SK-N-SH (cell line): Measurements from ENCODE around the gene NT5C3A. TPM values are rescaled to one million over a fixed set of nuclear protein-coding genes. Genes with fewer than 3 reads are reported as not detected.

Experiments used
- CTCF ChIA-PET: fragments of 300-600, 350-600 bp; formaldehyde crosslinking; extraction: SDS; loops from one replicate; lab custom pipeline; 2021; lab: Yijun Ruan, JAX
- POLR2A ChIA-PET: fragments of 350-600 bp; sonication (Branson Sonifier 250); formaldehyde crosslinking; extraction: SDS; loops from one replicate; lab custom pipeline; 2020; ENCODE audit warnings: antibody characterized with exemption, inconsistent platforms; lab: Yijun Ruan, JAX
- DNase-seq: peaks from one replicate; pipeline ENCODE4 v3.0.0; 2012
- H2AFZ ChIP-seq: fragments of 200-600 bp; sonication (generic); 2 replicates; pipeline ENCODE4 v1.8.1; 2016; ENCODE audit warnings: antibody characterized with exemption, mild to moderate bottlenecking, low read depth
- H3F3A ChIP-seq: fragments of 200-600 bp; sonication (generic); replicated peaks from 2 replicates; pipeline ENCODE3; 2016; ENCODE audit warnings: antibody characterized with exemption, mild to moderate bottlenecking; ENCODE audit not compliant: insufficient read depth
- H3K27ac ChIP-seq, 2 experiments: fragments of 200-500 bp in 1 of 2; fragments of 200-600 bp in 1 of 2; sonication (Bioruptor generic) in 1 of 2; sonication (generic), shearing (Covaris generic) in 1 of 2; 2 replicates each; pipeline versions ENCODE4 v1.5.1 to v1.6.1; 2014 to 2016; ENCODE audit warnings: low read depth in 2 of 2, inconsistent platforms in 1 of 2, low read length in 1 of 2, mild to moderate bottlenecking in 1 of 2, mixed read lengths in 1 of 2
- H3K27me3 ChIP-seq: fragments of 200-600 bp; sonication (generic), shearing (Covaris generic); 2 replicates; pipeline ENCODE4 v1.6.1; 2016; ENCODE audit warnings: mixed run types; ENCODE audit not compliant: insufficient read depth
- H3K36me3 ChIP-seq, 2 experiments: fragments of 200-500 bp in 1 of 2; fragments of 200-600 bp in 1 of 2; sonication (Bioruptor generic) in 1 of 2; sonication (generic) in 1 of 2; replicated peaks in 1 of 2; 2 replicates each; pipeline versions ENCODE3 to v1.5.1; 2014 to 2016; ENCODE audit warnings: low read length in 1 of 2, mild to moderate bottlenecking in 1 of 2; ENCODE audit not compliant: insufficient read depth in 2 of 2, control insufficient read depth in 1 of 2
- H3K4me1 ChIP-seq, 2 experiments: fragments of 200-500 bp in 1 of 2; fragments of 200-600 bp in 1 of 2; sonication (Bioruptor generic) in 1 of 2; sonication (generic), shearing (Covaris generic) in 1 of 2; 2 replicates each; pipeline versions ENCODE4 v1.5.1 to v1.6.1; 2014 to 2016; ENCODE audit warnings: low read depth in 1 of 2, low read length in 1 of 2, mixed run types in 1 of 2; ENCODE audit not compliant: insufficient read depth in 2 of 2, control insufficient read depth in 1 of 2
- H3K4me2 ChIP-seq: fragments of 200-600 bp; sonication (generic), shearing (Covaris generic); 2 replicates; pipeline ENCODE4 v1.6.1; 2017; ENCODE audit warnings: mixed run types
- H3K4me3 ChIP-seq, 2 experiments: fragments of 200-500 bp in 1 of 2; fragments of 200-600 bp in 1 of 2; sonication (Bioruptor generic) in 1 of 2; sonication (generic), shearing (Covaris generic) in 1 of 2; 2 replicates each; pipeline versions ENCODE4 v1.5.1 to v1.8.1; 2014 to 2016; ENCODE audit warnings: low read depth in 2 of 2, inconsistent platforms in 1 of 2, low read length in 1 of 2, mild to moderate bottlenecking in 1 of 2, mixed read lengths in 1 of 2, moderate library complexity in 1 of 2
- H3K79me2 ChIP-seq: fragments of 200-600 bp; sonication (generic); 2 replicates; pipeline ENCODE4 v1.8.1; 2017; ENCODE audit warnings: mild to moderate bottlenecking; ENCODE audit not compliant: insufficient read depth
- H3K9ac ChIP-seq: fragments of 200-600 bp; sonication (generic); 2 replicates; pipeline ENCODE4 v1.6.1; 2017; ENCODE audit warnings: mixed run types
- H3K9me2 ChIP-seq: fragments of 200-600 bp; sonication (generic); 2 replicates; pipeline ENCODE4 v1.6.1; 2017; ENCODE audit warnings: mixed run types
- H3K9me3 ChIP-seq: fragments of 200-600 bp; sonication (generic); 2 replicates; pipeline ENCODE4 v1.6.1; 2017; ENCODE audit warnings: mixed run types, mild to moderate bottlenecking, moderate library complexity
- H4K20me1 ChIP-seq: fragments of 200-600 bp; sonication (generic); 2 replicates; pipeline ENCODE4 v1.6.1; 2017; ENCODE audit warnings: mild to moderate bottlenecking, mixed run types; ENCODE audit not compliant: insufficient read depth
- CTCF ChIP-seq: fragments of 200-600 bp; sonication (generic); IDR thresholded peaks from 2 replicates; pipeline ENCODE4 v1.6.1; 2017; ENCODE audit warnings: antibody characterized with exemption, mild to moderate bottlenecking, moderate library complexity
- EP300 ChIP-seq, 2 experiments: IDR thresholded peaks; 2 replicates each; pipeline versions ENCODE4 v1.4.0 to v1.6.1; 2012; ENCODE audit warnings: borderline replicate concordance in 1 of 2, low read depth in 1 of 2, low read length in 1 of 2
- EZH2phosphoT487 ChIP-seq: fragments of 200-600 bp; sonication (generic); IDR thresholded peaks from 2 replicates; pipeline ENCODE4 v1.6.1; 2017; ENCODE audit warnings: low read depth, mixed run types, mild to moderate bottlenecking, antibody characterized with exemption, moderate library complexity, borderline replicate concordance
- FOSL2 ChIP-seq: IDR thresholded peaks from 2 replicates; pipeline ENCODE4 v1.4.0; 2012; ENCODE audit warnings: low read depth, mild to moderate bottlenecking, moderate library complexity, borderline replicate concordance
- MEF2A ChIP-seq: IDR thresholded peaks from 2 replicates; pipeline ENCODE4 v1.4.0; 2012; ENCODE audit warnings: low read depth, borderline replicate concordance
- NFIC ChIP-seq: IDR thresholded peaks from 2 replicates; pipeline ENCODE4 v1.4.0; 2012; ENCODE audit warnings: borderline replicate concordance
- NRF1 ChIP-seq: IDR thresholded peaks from 2 replicates; pipeline ENCODE4 v1.6.1; 2012; ENCODE audit warnings: low read depth, mild to moderate bottlenecking, low read length
- RAD21 ChIP-seq: IDR thresholded peaks from 2 replicates; pipeline ENCODE4 v1.6.1; 2012; ENCODE audit warnings: mild to moderate bottlenecking, low read length
- RFX5 ChIP-seq: IDR thresholded peaks from 2 replicates; pipeline ENCODE4 v1.6.1; 2012; ENCODE audit warnings: mild to moderate bottlenecking, improper control_type of control experiment, low read length
- RXRA ChIP-seq: IDR thresholded peaks from 2 replicates; pipeline ENCODE4 v1.4.0; 2012; ENCODE audit warnings: low read depth, mild to moderate bottlenecking, borderline replicate concordance
- SIN3A ChIP-seq: IDR thresholded peaks from 2 replicates; pipeline ENCODE4 v1.6.1; 2012; ENCODE audit warnings: low read depth, mild to moderate bottlenecking, low read length, moderate library complexity, borderline replicate concordance
- SMC3 ChIP-seq: IDR thresholded peaks from 2 replicates; pipeline ENCODE4 v1.6.1; 2012; ENCODE audit warnings: low read depth, low read length, improper control_type of control experiment
- TAF1 ChIP-seq: IDR thresholded peaks from 2 replicates; pipeline ENCODE4 v1.6.1; 2012; ENCODE audit warnings: low read depth, mild to moderate bottlenecking, low read length, moderate library complexity, borderline replicate concordance
- USF1 ChIP-seq: IDR thresholded peaks from 2 replicates; pipeline ENCODE4 v1.4.0; 2012; ENCODE audit warnings: low read depth, borderline replicate concordance
- USF2 ChIP-seq: fragments of 150-350 bp; IDR thresholded peaks from 2 replicates; pipeline ENCODE4 v1.6.1; 2017; ENCODE audit warnings: antibody characterized with exemption, low read length, low read depth, borderline replicate concordance
- WGBS: methylation state at CpG from one replicate; pipeline ENCODE4 v1.1.6; 2017; ENCODE audit warnings: low lambda C conversion rate; 5-methylcytosine and 5-hydroxymethylcytosine counted together
- polyA plus RNA-seq, 3 experiments: library from polyadenylated mRNA; depleted of rRNA; stranded (reverse); fragments of >200 nt; gene quantifications; 2 replicates each; pipeline ENCODE4 v1.2.3, GENCODE V29; 2012
- TF ChIP-seq, protein P1 (sequence below): IDR thresholded peaks from 2 replicates; pipeline ENCODE4 v1.4.0; 2012; ENCODE audit warnings: low read depth

NT5C3A gene
- polyA plus RNA-seq, 1 of the 3 experiments (the other 2 are of a cell fraction), result 13.2 TPM

DNA sequence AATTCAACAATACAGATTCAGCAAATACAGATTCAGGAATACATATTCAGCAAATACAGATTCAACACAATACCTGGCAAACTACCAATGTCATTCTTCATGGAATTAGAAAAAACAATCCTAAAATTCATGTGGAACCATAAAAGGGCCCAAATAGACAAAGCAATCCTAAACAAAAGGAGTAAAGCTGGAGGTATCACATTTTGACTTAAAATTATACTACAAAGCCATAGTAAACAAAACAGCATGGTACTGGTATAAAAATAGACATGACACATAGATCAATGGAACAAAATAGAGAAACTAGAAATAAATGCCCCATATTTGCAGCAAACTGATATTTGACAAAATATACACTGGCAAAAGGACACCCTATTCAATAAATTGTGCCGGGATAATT is 3.4 kb upstream of the NT5C3A start:
- DNase-seq, result no peak
- TF ChIP-seq, protein P1, sequence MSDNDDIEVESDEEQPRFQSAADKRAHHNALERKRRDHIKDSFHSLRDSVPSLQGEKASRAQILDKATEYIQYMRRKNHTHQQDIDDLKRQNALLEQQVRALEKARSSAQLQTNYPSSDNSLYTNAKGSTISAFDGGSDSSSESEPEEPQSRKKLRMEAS, result no peak
- TF ChIP-seq RAD21 (no peak), SMC3 (no peak), FOSL2 (no peak), MEF2A (no peak), USF2 (no peak), NRF1 (no peak), CTCF (no peak), USF1 (no peak), RFX5 (no peak), EP300 (IDR thresholded peaks at IDR 0.05; ENCODE audit: borderline replicate concordance in 1 of 2, low read depth in 1 of 2, low read length in 1 of 2) (no peak), TAF1 (no peak), SIN3A (no peak), EZH2phosphoT487 (no peak), RXRA (no peak), NFIC (no peak)
- no peak overlapping the region for H3K4me3 ChIP-seq
- H3K9ac ChIP-seq, result no peak overlapping the region
- no peaks in the 10 kb centered on the region for H3K36me3 ChIP-seq
- H3K27me3 ChIP-seq, result no peaks in the 10 kb centered on the region
- H3K9me2 ChIP-seq, result no peaks in the 10 kb centered on the region
- H2AFZ ChIP-seq, result no peak overlapping the region
- WGBS, result 98% methylated on average over 1 of the region's 1 CpG
- peaks cover 19% of the 10 kb centered on the region for H3F3A ChIP-seq
- H4K20me1 ChIP-seq, result peaks cover 8% of the 10 kb centered on the region
- ChIA-PET CTCF (interaction anchor here (2.2 kb wide), 1 partner anchor 42 kb away, joined by 9 read pairs; no protein-coding TSS in a partner anchor), POLR2A (no interaction called here)
- peaks cover 3 to 7% of the 10 kb centered on the region in 2 experiments; a peak in 1 of 4 replicates for H3K4me1 ChIP-seq
- peaks cover 19% of the 10 kb centered on the region for H3K79me2 ChIP-seq
- peaks cover 19% of the 10 kb centered on the region; the same call in 1 of the 2 replicates for H3K9me3 ChIP-seq
- H3K27ac ChIP-seq, result no peak overlapping the region
- no peak overlapping the region for H3K4me2 ChIP-seq
